WTC11 (cell line): ENCODE results near the gene FBXO4.

Experiments
- FOXP1 ChIP-seq: sonication (generic); formaldehyde crosslinking; IDR thresholded peaks from 2 replicates; pipeline ENCODE4 v1.8.0; 2022; ENCODE audit warnings: missing genetic modification reagents, mild to moderate bottlenecking, moderate library complexity, borderline replicate concordance
- GTF2I ChIP-seq: fragments of 250-450 bp; sonication (Bioruptor Pico); conservative IDR thresholded peaks from 2 replicates; pipeline ENCODE4 v1.4.0; 2021; ENCODE audit warnings: mild to moderate bottlenecking
- JUN ChIP-seq: sonication (generic); formaldehyde crosslinking; IDR thresholded peaks from 2 replicates; pipeline ENCODE4 v1.8.0; 2023; ENCODE audit warnings: mild to moderate bottlenecking, missing genetic modification reagents
- NFYB ChIP-seq: sonication (generic); formaldehyde crosslinking; conservative IDR thresholded peaks from 2 replicates; pipeline ENCODE4 v1.8.0; 2022; ENCODE audit warnings: low read depth, missing genetic modification reagents
- RELA ChIP-seq: sonication (generic); formaldehyde crosslinking; IDR thresholded peaks from 2 replicates; pipeline ENCODE4 v1.8.1; 2022; ENCODE audit warnings: missing genetic modification reagents, mild to moderate bottlenecking, borderline replicate concordance
- RORB ChIP-seq: fragments of 250-450 bp; sonication (Bioruptor Pico); IDR thresholded peaks from 2 replicates; pipeline ENCODE4 v1.9.0; 2021; ENCODE audit warnings: mild to moderate bottlenecking
- ZNF219 ChIP-seq: sonication (generic); formaldehyde crosslinking; IDR thresholded peaks from 2 replicates; pipeline ENCODE4 v1.8.0; 2023; ENCODE audit warnings: missing genetic modification reagents, mild to moderate bottlenecking, borderline replicate concordance
- ZNF317 ChIP-seq: sonication (generic); formaldehyde crosslinking; IDR thresholded peaks from 2 replicates; pipeline ENCODE4 v1.8.1; 2023; ENCODE audit warnings: low read depth, mild to moderate bottlenecking, moderate library complexity, missing genetic modification reagents, borderline replicate concordance
- TF ChIP-seq, protein P1 (sequence below): sonication (generic); formaldehyde crosslinking; IDR thresholded peaks from 2 replicates; pipeline ENCODE4 v1.8.0; 2022; ENCODE audit warnings: mild to moderate bottlenecking, missing genetic modification reagents
- TF ChIP-seq, protein P2 (sequence below): fragments of 200-600 bp; IDR thresholded peaks from 2 replicates; pipeline ENCODE4 v1.8.0; 2022; ENCODE audit warnings: antibody characterized with exemption
- TF ChIP-seq, protein P3 (sequence below): sonication (generic); formaldehyde crosslinking; IDR thresholded peaks from 2 replicates; pipeline ENCODE4 v1.8.1; 2022; ENCODE audit warnings: missing genetic modification reagents, borderline replicate concordance
- TF ChIP-seq, protein P4 (sequence below): fragments of 250-450 bp; sonication (Bioruptor Pico); conservative IDR thresholded peaks from 2 replicates; pipeline ENCODE4 v1.9.0; 2021; ENCODE audit warnings: mild to moderate bottlenecking
- TF ChIP-seq, protein P5 (sequence below): sonication (generic); formaldehyde crosslinking; IDR thresholded peaks from 2 replicates; pipeline ENCODE4 v1.8.1; 2023; ENCODE audit warnings: mild to moderate bottlenecking, moderate library complexity, missing genetic modification reagents
- TF ChIP-seq, protein P6 (sequence below): sonication (generic); formaldehyde crosslinking; IDR thresholded peaks from 2 replicates; pipeline ENCODE4 v1.8.1; 2023; ENCODE audit warnings: mild to moderate bottlenecking, missing genetic modification reagents, moderate library complexity

DNA sequence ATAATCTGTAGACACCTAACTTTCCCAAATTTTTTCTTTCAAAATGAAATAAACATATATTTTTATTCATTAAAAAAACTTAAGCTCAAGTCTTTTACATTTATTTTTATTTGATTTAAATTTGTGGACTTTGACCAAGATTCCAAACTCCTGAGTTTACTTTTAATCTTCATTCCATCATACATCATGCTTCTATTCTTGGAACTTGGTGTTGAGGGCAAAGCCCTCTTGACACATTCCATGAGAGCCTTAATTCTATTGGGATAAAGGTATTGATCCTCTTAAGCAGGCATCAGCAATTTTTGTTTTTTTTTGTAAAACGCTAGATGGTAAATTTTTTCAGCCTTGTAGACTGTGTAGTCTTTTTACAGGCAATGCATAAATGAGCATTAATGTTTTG is 53.6 kb downstream of the FBXO4 start:
- no peak for TF ChIP-seq ZNF317 (CRISPR knock-in tag)
- TF ChIP-seq, protein P1, sequence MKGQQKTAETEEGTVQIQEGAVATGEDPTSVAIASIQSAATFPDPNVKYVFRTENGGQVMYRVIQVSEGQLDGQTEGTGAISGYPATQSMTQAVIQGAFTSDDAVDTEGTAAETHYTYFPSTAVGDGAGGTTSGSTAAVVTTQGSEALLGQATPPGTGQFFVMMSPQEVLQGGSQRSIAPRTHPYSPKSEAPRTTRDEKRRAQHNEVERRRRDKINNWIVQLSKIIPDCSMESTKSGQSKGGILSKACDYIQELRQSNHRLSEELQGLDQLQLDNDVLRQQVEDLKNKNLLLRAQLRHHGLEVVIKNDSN = no peak
- TF ChIP-seq, protein P2, sequence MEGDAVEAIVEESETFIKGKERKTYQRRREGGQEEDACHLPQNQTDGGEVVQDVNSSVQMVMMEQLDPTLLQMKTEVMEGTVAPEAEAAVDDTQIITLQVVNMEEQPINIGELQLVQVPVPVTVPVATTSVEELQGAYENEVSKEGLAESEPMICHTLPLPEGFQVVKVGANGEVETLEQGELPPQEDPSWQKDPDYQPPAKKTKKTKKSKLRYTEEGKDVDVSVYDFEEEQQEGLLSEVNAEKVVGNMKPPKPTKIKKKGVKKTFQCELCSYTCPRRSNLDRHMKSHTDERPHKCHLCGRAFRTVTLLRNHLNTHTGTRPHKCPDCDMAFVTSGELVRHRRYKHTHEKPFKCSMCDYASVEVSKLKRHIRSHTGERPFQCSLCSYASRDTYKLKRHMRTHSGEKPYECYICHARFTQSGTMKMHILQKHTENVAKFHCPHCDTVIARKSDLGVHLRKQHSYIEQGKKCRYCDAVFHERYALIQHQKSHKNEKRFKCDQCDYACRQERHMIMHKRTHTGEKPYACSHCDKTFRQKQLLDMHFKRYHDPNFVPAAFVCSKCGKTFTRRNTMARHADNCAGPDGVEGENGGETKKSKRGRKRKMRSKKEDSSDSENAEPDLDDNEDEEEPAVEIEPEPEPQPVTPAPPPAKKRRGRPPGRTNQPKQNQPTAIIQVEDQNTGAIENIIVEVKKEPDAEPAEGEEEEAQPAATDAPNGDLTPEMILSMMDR = no peak
- no peak for TF ChIP-seq JUN
- TF ChIP-seq RELA (CRISPR knock-in tag) = no peak
- TF ChIP-seq, protein P3, sequence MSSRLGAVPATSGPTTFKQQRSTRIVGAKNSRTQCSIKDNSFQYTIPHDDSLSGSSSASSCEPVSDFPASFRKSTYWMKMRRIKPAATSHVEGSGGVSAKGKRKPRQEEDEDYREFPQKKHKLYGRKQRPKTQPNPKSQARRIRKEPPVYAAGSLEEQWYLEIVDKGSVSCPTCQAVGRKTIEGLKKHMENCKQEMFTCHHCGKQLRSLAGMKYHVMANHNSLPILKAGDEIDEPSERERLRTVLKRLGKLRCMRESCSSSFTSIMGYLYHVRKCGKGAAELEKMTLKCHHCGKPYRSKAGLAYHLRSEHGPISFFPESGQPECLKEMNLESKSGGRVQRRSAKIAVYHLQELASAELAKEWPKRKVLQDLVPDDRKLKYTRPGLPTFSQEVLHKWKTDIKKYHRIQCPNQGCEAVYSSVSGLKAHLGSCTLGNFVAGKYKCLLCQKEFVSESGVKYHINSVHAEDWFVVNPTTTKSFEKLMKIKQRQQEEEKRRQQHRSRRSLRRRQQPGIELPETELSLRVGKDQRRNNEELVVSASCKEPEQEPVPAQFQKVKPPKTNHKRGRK (CRISPR knock-in tag) = no peak
- TF ChIP-seq, protein P4, sequence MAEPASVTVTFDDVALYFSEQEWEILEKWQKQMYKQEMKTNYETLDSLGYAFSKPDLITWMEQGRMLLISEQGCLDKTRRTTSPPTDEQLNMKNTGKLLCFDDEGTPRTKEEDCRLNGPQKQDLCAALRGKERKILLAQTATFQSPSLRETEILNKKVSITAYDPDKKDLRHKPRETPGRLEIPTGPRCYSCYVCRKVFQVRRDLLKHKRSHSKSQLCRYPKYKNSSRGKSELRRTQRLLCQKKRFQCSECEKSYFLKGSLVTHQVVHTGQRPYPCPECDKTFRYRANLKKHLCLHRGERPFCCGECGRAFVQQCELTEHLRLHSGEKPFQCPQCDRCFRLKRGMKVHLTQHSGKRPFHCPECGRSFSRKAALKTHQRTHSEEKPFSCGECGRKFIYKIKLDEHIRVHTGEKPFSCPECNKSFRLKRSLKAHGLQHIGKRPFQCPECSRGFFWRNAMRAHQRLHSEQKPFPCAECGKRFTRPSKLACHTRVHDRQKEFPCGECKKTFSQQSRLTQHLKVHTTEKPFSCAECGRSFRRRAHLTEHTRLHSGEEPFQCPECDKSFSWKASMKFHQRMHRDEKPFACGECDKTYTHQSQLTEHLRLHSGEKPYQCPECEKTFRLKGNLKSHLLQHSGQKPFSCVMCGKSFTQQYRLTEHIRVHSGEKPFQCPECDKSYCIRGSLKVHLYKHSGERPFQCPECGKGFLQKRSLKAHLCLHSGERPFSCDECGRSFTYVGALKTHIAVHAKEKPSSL (CRISPR knock-in tag) = no peak
- no peak for TF ChIP-seq FOXP1 (CRISPR knock-in tag)
- TF ChIP-seq, protein P5, sequence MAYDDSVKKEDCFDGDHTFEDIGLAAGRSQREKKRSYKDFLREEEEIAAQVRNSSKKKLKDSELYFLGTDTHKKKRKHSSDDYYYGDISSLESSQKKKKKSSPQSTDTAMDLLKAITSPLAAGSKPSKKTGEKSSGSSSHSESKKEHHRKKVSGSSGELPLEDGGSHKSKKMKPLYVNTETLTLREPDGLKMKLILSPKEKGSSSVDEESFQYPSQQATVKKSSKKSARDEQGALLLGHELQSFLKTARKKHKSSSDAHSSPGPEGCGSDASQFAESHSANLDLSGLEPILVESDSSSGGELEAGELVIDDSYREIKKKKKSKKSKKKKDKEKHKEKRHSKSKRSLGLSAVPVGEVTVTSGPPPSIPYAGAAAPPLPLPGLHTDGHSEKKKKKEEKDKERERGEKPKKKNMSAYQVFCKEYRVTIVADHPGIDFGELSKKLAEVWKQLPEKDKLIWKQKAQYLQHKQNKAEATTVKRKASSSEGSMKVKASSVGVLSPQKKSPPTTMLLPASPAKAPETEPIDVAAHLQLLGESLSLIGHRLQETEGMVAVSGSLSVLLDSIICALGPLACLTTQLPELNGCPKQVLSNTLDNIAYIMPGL = no peak
- TF ChIP-seq, protein P6, sequence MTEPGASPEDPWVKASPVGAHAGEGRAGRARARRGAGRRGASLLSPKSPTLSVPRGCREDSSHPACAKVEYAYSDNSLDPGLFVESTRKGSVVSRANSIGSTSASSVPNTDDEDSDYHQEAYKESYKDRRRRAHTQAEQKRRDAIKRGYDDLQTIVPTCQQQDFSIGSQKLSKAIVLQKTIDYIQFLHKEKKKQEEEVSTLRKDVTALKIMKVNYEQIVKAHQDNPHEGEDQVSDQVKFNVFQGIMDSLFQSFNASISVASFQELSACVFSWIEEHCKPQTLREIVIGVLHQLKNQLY (CRISPR knock-in tag) = no peak
- TF ChIP-seq RORB = no peak
- no peak for TF ChIP-seq NFYB (CRISPR knock-in tag)
- TF ChIP-seq ZNF219 (CRISPR knock-in tag) = no peak
- TF ChIP-seq GTF2I = no peak
